WTC11 (cell line): ENCODE data around the gene ZNF883. TPM values are rescaled to one million over a fixed set of nuclear protein-coding genes. Genes with fewer than 3 reads are reported as not detected.
A peak's percentile ranks its signal among the peaks of the same experiment; 100 is the strongest.

Experiments
- ATAC-seq: fragments of 200-7000 bp; cut with Tn5 transposase; 2 replicates; pipeline ENCODE4 v1.10.0; 2021; ENCODE audit warnings: mild to moderate bottlenecking, moderate library complexity
- Bru-seq: library from RNA; stranded (reverse); fragments of 400-500 nt; gene quantifications from one replicate; lab custom pipeline; 2021; lab: Mats Ljungman, UMichigan
- CTCF ChIA-PET: fragments of 300-600 bp; sonication (Branson Sonifier 250); formaldehyde crosslinking; loops from one replicate; lab custom pipeline; 2021; ENCODE audit warnings: antibody characterized with exemption; lab: Charles Lee
- POLR2A ChIA-PET: fragments of 350-600 bp; sonication (Branson Sonifier 250); formaldehyde crosslinking; loops from one replicate; lab custom pipeline; 2021; ENCODE audit warnings: antibody characterized with exemption; lab: Charles Lee
- DNase-seq: peaks from one replicate; pipeline ENCODE4 v3.0.0; 2021; ENCODE audit warnings: low spot score
- H3K27ac Mint-ChIP-seq: 2 replicates; pipeline ENCODE4 v1.8.0; 2021; ENCODE audit warnings: mixed read lengths
- H3K27me3 Mint-ChIP-seq: 2 replicates; pipeline ENCODE4 v1.8.0; 2021; ENCODE audit warnings: low read depth, mild to moderate bottlenecking, moderate library complexity, mixed read lengths
- H3K36me3 Mint-ChIP-seq: 2 replicates; pipeline ENCODE4 v1.8.0; 2021; ENCODE audit warnings: mixed read lengths
- H3K4me1 Mint-ChIP-seq: 2 replicates; pipeline ENCODE4 v1.8.0; 2022; ENCODE audit warnings: mixed read lengths
- H3K4me3 Mint-ChIP-seq: 2 replicates; pipeline ENCODE4 v1.8.0; 2021; ENCODE audit warnings: mild to moderate bottlenecking, moderate library complexity, mixed read lengths
- H3K9me3 Mint-ChIP-seq: 2 replicates; pipeline ENCODE4 v1.8.0; 2021; ENCODE audit warnings: mixed read lengths
- ATF3 ChIP-seq: sonication (generic); formaldehyde crosslinking; conservative IDR thresholded peaks from 2 replicates; pipeline ENCODE4 v1.8.1; 2022; ENCODE audit warnings: mild to moderate bottlenecking, missing genetic modification reagents
- CDX4 ChIP-seq: fragments of 250-450 bp; sonication (Bioruptor Pico); IDR thresholded peaks from 2 replicates; pipeline ENCODE4 v1.9.0; 2021; ENCODE audit warnings: moderate library complexity, mild to moderate bottlenecking, inconsistent platforms, borderline replicate concordance
- ELF4 ChIP-seq: sonication (generic); formaldehyde crosslinking; IDR thresholded peaks from 2 replicates; pipeline ENCODE4 v1.8.1; 2022; ENCODE audit warnings: low read depth, mild to moderate bottlenecking, moderate library complexity, missing genetic modification reagents
- EMX1 ChIP-seq: fragments of 250-450 bp; sonication (Bioruptor Pico); IDR thresholded peaks from 2 replicates; pipeline ENCODE4 v1.8.0; 2021; ENCODE audit warnings: mild to moderate bottlenecking
- ETV6 ChIP-seq: sonication (generic); formaldehyde crosslinking; IDR thresholded peaks from 2 replicates; pipeline ENCODE4 v1.8.1; 2022; ENCODE audit warnings: mild to moderate bottlenecking, missing genetic modification reagents
- GABPB1 ChIP-seq: sonication (generic); formaldehyde crosslinking; IDR thresholded peaks from 2 replicates; pipeline ENCODE4 v1.8.1; 2023; ENCODE audit warnings: mild to moderate bottlenecking, missing genetic modification reagents
- GRHL2 ChIP-seq: fragments of 250-450 bp; sonication (Bioruptor Pico); IDR thresholded peaks from 2 replicates; pipeline ENCODE4 v1.8.0; 2022; ENCODE audit warnings: mild to moderate bottlenecking, moderate library complexity; ENCODE audit not compliant: insufficient replicate concordance, severe bottlenecking
- HMGA2 ChIP-seq: fragments of 250-450 bp; sonication (Bioruptor Pico); IDR thresholded peaks from 2 replicates; pipeline ENCODE4 v1.4.0; 2021; ENCODE audit warnings: mild to moderate bottlenecking, moderate library complexity
- MLX ChIP-seq: sonication (generic); formaldehyde crosslinking; IDR thresholded peaks from 2 replicates; pipeline ENCODE4 v1.8.1; 2023; ENCODE audit warnings: mild to moderate bottlenecking, missing genetic modification reagents, moderate library complexity
- OVOL2 ChIP-seq: fragments of 250-450 bp; sonication (Bioruptor Pico); IDR thresholded peaks from 2 replicates; pipeline ENCODE4 v1.9.0; 2021; ENCODE audit warnings: mild to moderate bottlenecking, borderline replicate concordance
- STAT6 ChIP-seq: sonication (generic); formaldehyde crosslinking; conservative IDR thresholded peaks from 2 replicates; pipeline ENCODE4 v1.8.1; 2023; ENCODE audit warnings: mild to moderate bottlenecking, low read depth, missing genetic modification reagents, moderate library complexity
- TCF7 ChIP-seq: sonication (generic); formaldehyde crosslinking; IDR thresholded peaks from 2 replicates; pipeline ENCODE4 v1.8.0; 2022; ENCODE audit warnings: mild to moderate bottlenecking, low read depth, missing genetic modification reagents, moderate library complexity
- TP53 ChIP-seq: sonication (generic); formaldehyde crosslinking; IDR thresholded peaks from 2 replicates; pipeline ENCODE4 v1.8.1; 2023; ENCODE audit warnings: mild to moderate bottlenecking, missing genetic modification reagents
- ZNF263 ChIP-seq: sonication (generic); formaldehyde crosslinking; IDR thresholded peaks from 2 replicates; pipeline ENCODE4 v1.8.1; 2022; ENCODE audit warnings: low read depth, mild to moderate bottlenecking, moderate library complexity, missing genetic modification reagents
- ZNF317 ChIP-seq: sonication (generic); formaldehyde crosslinking; IDR thresholded peaks from 2 replicates; pipeline ENCODE4 v1.8.1; 2023; ENCODE audit warnings: low read depth, mild to moderate bottlenecking, moderate library complexity, missing genetic modification reagents, borderline replicate concordance
- long read RNA-seq, 3 experiments: library from RNA in 1 of 3; library from capped mRNA in 1 of 3; library from polyadenylated mRNA in 1 of 3; unstranded in 2 of 3; stranded (forward) in 1 of 3; transcript quantifications; one replicate each; pipeline ENCODE4 v2.0.0, GENCODE V29; 2021
- total RNA-seq: library from RNA; stranded (reverse); gene quantifications from 3 replicates; pipeline ENCODE4 v1.2.3, GENCODE V29; 2021
- TF ChIP-seq, protein P1 (sequence below): sonication (generic); formaldehyde crosslinking; IDR thresholded peaks from 2 replicates; pipeline ENCODE4 v1.8.1; 2022; ENCODE audit warnings: mild to moderate bottlenecking, moderate library complexity, missing genetic modification reagents
- TF ChIP-seq, protein P2 (sequence below): sonication (generic); formaldehyde crosslinking; IDR thresholded peaks from 2 replicates; pipeline ENCODE4 v1.8.0; 2023; ENCODE audit warnings: missing genetic modification reagents, mild to moderate bottlenecking, borderline replicate concordance
- TF ChIP-seq, protein P3 (sequence below): sonication (generic); formaldehyde crosslinking; IDR thresholded peaks from 2 replicates; pipeline ENCODE4 v1.8.0; 2022; ENCODE audit warnings: missing genetic modification reagents
- TF ChIP-seq, protein P4 (sequence below): sonication (generic); formaldehyde crosslinking; IDR thresholded peaks from 2 replicates; pipeline ENCODE4 v1.8.1; 2022; ENCODE audit warnings: low read depth, missing genetic modification reagents, borderline replicate concordance

The ZNF883 gene
- total RNA-seq (22.0 to 25.4 TPM (median 22.6 TPM) in 3 replicates), Bru-seq, nascent RNA (percentile 78 among the genes with signal in this experiment)
- long read RNA-seq, experiment 1, transcript ZNF883-201 (5 exons, 2,414 nt) = major isoform, 32 of 66 reads
- long read RNA-seq, experiment 1, partial matches to known transcripts = 10 of 66 reads
- long read RNA-seq, experiment 1, other reads (novel, unspliced or antisense) = 21 of 66 reads
- long read RNA-seq, experiment 2, transcript ZNF883-201 (5 exons, 2,414 nt) = major isoform, 5 of 48 reads
- long read RNA-seq, experiment 2, partial matches to known transcripts = 25 of 48 reads
- long read RNA-seq, experiment 2, other reads (novel, unspliced or antisense) = 15 of 48 reads
- long read RNA-seq, experiment 3, transcript ZNF883-201 (5 exons, 2,414 nt) = major isoform, 7 of 19 reads
- long read RNA-seq, experiment 3, partial matches to known transcripts = 2 of 19 reads
- long read RNA-seq, experiment 3, other reads (novel, unspliced or antisense) = 10 of 19 reads

DNA sequence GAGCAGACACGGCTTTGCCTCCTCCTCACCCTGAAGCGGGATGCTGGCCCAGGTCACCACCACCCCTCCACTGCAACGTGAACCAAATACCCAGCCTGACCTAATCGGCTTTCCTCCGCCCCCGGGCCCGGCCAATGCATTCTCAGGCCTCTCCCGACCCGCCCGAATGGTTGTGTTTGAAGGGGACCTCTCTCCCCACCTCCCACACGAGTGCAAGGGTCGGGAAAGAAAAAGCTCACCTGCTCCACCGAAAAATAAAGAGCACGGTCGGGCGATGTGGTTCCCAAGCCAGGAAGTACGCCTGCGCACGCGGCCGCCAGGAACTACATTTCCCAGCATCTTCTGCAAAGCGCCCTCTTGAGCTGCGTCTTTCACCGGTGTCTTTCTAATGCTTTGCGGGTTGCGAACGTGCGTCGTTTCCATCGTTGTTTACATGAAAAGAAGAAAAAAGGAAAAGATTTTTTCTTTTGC, at the start of gene ZNF883:
Gene ZNF883, minus strand, starts transcription at position 282 of the 471 bp plus-strand sequence.
- H3K27me3 Mint-ChIP-seq = peaks cover 9% of the 10 kb centered on the region; the same call in 1 of the 2 replicates
- H3K27ac Mint-ChIP-seq = peak within 1 kb of the TSS; percentile 63; the same call in 1 of the 2 replicates
- ATAC-seq (peak; percentile 98), DNase-seq (peak; percentile 77)
- CTCF ChIA-PET = interaction anchor here (1.2 to 1.4 kb wide), 2 partner anchors 41 to 101 kb away, joined by 4 read pairs; no protein-coding TSS in a partner anchor
- H3K36me3 Mint-ChIP-seq = peaks cover 34% of the 10 kb centered on the region
- peaks cover 9% of the 10 kb centered on the region for H3K4me1 Mint-ChIP-seq
- peak within 1 kb of the TSS; percentile 92 for H3K4me3 Mint-ChIP-seq
- peaks cover 38% of the 10 kb centered on the region for H3K9me3 Mint-ChIP-seq
- POLR2A ChIA-PET = interaction anchor here (0.8 kb wide), 1 partner anchor 9 kb away, joined by 3 read pairs; no protein-coding TSS in a partner anchor
- TF ChIP-seq, protein P1, sequence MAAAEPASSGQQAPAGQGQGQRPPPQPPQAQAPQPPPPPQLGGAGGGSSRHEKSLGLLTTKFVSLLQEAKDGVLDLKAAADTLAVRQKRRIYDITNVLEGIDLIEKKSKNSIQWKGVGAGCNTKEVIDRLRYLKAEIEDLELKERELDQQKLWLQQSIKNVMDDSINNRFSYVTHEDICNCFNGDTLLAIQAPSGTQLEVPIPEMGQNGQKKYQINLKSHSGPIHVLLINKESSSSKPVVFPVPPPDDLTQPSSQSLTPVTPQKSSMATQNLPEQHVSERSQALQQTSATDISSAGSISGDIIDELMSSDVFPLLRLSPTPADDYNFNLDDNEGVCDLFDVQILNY = no peak
- TF ChIP-seq TCF7 (CRISPR knock-in tag) = no peak
- no peak for TF ChIP-seq MLX (CRISPR knock-in tag)
- no peak for TF ChIP-seq STAT6
- TF ChIP-seq, protein P2, sequence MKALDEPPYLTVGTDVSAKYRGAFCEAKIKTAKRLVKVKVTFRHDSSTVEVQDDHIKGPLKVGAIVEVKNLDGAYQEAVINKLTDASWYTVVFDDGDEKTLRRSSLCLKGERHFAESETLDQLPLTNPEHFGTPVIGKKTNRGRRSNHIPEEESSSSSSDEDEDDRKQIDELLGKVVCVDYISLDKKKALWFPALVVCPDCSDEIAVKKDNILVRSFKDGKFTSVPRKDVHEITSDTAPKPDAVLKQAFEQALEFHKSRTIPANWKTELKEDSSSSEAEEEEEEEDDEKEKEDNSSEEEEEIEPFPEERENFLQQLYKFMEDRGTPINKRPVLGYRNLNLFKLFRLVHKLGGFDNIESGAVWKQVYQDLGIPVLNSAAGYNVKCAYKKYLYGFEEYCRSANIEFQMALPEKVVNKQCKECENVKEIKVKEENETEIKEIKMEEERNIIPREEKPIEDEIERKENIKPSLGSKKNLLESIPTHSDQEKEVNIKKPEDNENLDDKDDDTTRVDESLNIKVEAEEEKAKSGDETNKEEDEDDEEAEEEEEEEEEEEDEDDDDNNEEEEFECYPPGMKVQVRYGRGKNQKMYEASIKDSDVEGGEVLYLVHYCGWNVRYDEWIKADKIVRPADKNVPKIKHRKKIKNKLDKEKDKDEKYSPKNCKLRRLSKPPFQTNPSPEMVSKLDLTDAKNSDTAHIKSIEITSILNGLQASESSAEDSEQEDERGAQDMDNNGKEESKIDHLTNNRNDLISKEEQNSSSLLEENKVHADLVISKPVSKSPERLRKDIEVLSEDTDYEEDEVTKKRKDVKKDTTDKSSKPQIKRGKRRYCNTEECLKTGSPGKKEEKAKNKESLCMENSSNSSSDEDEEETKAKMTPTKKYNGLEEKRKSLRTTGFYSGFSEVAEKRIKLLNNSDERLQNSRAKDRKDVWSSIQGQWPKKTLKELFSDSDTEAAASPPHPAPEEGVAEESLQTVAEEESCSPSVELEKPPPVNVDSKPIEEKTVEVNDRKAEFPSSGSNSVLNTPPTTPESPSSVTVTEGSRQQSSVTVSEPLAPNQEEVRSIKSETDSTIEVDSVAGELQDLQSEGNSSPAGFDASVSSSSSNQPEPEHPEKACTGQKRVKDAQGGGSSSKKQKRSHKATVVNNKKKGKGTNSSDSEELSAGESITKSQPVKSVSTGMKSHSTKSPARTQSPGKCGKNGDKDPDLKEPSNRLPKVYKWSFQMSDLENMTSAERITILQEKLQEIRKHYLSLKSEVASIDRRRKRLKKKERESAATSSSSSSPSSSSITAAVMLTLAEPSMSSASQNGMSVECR (CRISPR knock-in tag) = peak; percentile 45; the same call in 1 of the 2 replicates
- TF ChIP-seq OVOL2 (CRISPR knock-in tag) = no peak
- no peak for TF ChIP-seq ETV6 (CRISPR knock-in tag)
- no peak for TF ChIP-seq HMGA2 (CRISPR knock-in tag)
- TF ChIP-seq GABPB1 (CRISPR knock-in tag) = peak; percentile 44; the same call in 1 of the 2 replicates
- TF ChIP-seq ZNF317 (CRISPR knock-in tag) = no peak
- no peak for TF ChIP-seq ELF4 (CRISPR knock-in tag)
- no peak for TF ChIP-seq ATF3 (CRISPR knock-in tag)
- no peak for TF ChIP-seq CDX4 (CRISPR knock-in tag)
- TF ChIP-seq, protein P3, sequence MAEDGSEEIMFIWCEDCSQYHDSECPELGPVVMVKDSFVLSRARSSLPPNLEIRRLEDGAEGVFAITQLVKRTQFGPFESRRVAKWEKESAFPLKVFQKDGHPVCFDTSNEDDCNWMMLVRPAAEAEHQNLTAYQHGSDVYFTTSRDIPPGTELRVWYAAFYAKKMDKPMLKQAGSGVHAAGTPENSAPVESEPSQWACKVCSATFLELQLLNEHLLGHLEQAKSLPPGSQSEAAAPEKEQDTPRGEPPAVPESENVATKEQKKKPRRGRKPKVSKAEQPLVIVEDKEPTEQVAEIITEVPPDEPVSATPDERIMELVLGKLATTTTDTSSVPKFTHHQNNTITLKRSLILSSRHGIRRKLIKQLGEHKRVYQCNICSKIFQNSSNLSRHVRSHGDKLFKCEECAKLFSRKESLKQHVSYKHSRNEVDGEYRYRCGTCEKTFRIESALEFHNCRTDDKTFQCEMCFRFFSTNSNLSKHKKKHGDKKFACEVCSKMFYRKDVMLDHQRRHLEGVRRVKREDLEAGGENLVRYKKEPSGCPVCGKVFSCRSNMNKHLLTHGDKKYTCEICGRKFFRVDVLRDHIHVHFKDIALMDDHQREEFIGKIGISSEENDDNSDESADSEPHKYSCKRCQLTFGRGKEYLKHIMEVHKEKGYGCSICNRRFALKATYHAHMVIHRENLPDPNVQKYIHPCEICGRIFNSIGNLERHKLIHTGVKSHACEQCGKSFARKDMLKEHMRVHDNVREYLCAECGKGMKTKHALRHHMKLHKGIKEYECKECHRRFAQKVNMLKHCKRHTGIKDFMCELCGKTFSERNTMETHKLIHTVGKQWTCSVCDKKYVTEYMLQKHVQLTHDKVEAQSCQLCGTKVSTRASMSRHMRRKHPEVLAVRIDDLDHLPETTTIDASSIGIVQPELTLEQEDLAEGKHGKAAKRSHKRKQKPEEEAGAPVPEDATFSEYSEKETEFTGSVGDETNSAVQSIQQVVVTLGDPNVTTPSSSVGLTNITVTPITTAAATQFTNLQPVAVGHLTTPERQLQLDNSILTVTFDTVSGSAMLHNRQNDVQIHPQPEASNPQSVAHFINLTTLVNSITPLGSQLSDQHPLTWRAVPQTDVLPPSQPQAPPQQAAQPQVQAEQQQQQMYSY (CRISPR knock-in tag) = no peak
- TF ChIP-seq EMX1 = no peak
- TF ChIP-seq, protein P4, sequence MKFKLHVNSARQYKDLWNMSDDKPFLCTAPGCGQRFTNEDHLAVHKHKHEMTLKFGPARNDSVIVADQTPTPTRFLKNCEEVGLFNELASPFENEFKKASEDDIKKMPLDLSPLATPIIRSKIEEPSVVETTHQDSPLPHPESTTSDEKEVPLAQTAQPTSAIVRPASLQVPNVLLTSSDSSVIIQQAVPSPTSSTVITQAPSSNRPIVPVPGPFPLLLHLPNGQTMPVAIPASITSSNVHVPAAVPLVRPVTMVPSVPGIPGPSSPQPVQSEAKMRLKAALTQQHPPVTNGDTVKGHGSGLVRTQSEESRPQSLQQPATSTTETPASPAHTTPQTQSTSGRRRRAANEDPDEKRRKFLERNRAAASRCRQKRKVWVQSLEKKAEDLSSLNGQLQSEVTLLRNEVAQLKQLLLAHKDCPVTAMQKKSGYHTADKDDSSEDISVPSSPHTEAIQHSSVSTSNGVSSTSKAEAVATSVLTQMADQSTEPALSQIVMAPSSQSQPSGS (CRISPR knock-in tag) = no peak
- no peak for TF ChIP-seq GRHL2
- TF ChIP-seq ZNF263 = no peak
- TF ChIP-seq TP53 (CRISPR knock-in tag) = no peak
